Kidney epithelial cell (primary cell): ENCODE data around the gene TMEM91. TPM values are rescaled to one million over a fixed set of nuclear protein-coding genes. Genes with fewer than 3 reads are reported as not detected.

ENCODE experiments used
- DNase-seq: peaks from one replicate; pipeline ENCODE4 v3.0.0-alpha.2; 2010; ENCODE audit warnings: low read depth
- H3K27me3 ChIP-seq: 2 replicates; pipeline ENCODE4 v1.6.0; 2011; ENCODE audit warnings: low read length; ENCODE audit not compliant: control insufficient read depth, insufficient read depth
- H3K36me3 ChIP-seq: 2 replicates; pipeline ENCODE4 v1.5.1; 2011; ENCODE audit warnings: low read length; ENCODE audit not compliant: control insufficient read depth, insufficient read depth
- H3K4me3 ChIP-seq: 2 replicates; pipeline ENCODE4 v1.5.1; 2011; ENCODE audit warnings: low read depth, mild to moderate bottlenecking, control low read depth, low read length
- CTCF ChIP-seq: IDR thresholded peaks from 2 replicates; pipeline ENCODE4 v1.5.1; 2011; ENCODE audit warnings: mild to moderate bottlenecking, moderate library complexity, low read length, control low read depth, inconsistent platforms; ENCODE audit not compliant: insufficient read depth, poor library complexity, severe bottlenecking
- total RNA-seq: library from RNA; depleted of rRNA; stranded (reverse); fragments of >200 nt; gene quantifications from 2 replicates; pipeline ENCODE4 v1.2.3, GENCODE V29; 2015

The TMEM91 gene
- total RNA-seq, 1 donor from 2014 or later: 1.6 TPM

- TF ChIP-seq CTCF: no peak
- no peaks in the 10 kb centered on the region for H3K27me3 ChIP-seq
- no peak for DNase-seq
- H3K36me3 ChIP-seq: peaks cover 1% of the 10 kb centered on the region
- H3K4me3 ChIP-seq: no peak overlapping the region
Measured at GRCh38 chr19:41421314-41421713, 45.0 kb downstream of the TMEM91 start.

- no peak overlapping the region for H3K4me3 ChIP-seq
- DNase-seq: no peak
- H3K27me3 ChIP-seq: no peaks in the 10 kb centered on the region
- peaks cover 1% of the 10 kb centered on the region for H3K36me3 ChIP-seq
- no peak for TF ChIP-seq CTCF
Measured at GRCh38 chr19:41421973-41422372, 45.6 kb downstream of the TMEM91 start.

DNA sequence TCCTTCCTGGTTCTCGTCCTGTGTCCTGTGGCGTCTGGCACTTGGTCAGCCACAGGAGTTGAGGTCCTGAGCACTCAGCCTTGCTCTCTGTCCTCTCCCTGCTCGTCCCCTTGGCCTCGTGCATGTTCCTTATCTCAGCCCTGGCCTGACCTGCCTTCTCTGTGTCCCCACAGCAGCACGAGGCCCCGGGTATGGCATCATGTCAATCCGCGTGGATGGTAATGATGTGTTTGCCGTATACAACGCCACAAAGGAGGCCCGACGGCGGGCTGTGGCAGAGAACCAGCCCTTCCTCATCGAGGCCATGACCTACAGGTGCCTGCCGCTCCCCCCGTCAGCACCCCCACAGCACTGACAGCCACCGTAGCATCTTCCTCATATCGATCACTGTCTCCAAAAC, 46.1 kb downstream of the TMEM91 start:
- peaks cover 1% of the 10 kb centered on the region for H3K36me3 ChIP-seq
- H3K4me3 ChIP-seq: no peak overlapping the region
- DNase-seq: no peak
- no peak for TF ChIP-seq CTCF
- H3K27me3 ChIP-seq: no peaks in the 10 kb centered on the region

DNA sequence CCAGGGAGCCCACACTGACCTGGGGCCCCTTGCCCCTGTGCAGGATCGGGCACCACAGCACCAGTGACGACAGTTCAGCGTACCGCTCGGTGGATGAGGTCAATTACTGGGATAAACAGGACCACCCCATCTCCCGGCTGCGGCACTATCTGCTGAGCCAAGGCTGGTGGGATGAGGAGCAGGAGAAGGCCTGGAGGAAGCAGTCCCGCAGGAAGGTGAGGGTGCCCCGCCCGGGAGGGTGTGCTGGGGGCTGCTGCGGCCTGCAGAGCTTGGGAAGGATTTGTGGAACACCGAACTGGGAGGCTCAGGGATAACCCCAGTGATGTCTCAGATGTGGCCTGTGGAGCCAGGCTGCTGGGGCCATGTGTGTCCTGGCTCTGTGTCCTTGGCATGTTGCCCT, 46.6 kb downstream of the TMEM91 start:
- no peak for DNase-seq
- H3K4me3 ChIP-seq: no peak overlapping the region
- TF ChIP-seq CTCF: no peak
- H3K36me3 ChIP-seq: peaks cover 1% of the 10 kb centered on the region
- no peaks in the 10 kb centered on the region for H3K27me3 ChIP-seq

- Histone ChIP-seq H3K36me3 (no peaks in the 10 kb centered on the region), H3K27me3 (no peaks in the 10 kb centered on the region), H3K4me3 (no peak overlapping the region)
- no peak for TF ChIP-seq CTCF
- no peak for DNase-seq
Measured at GRCh38 chr19:41424335-41425173, 48.2 kb downstream of the TMEM91 start.
